Measurements from ENCODE around the gene ARL15.

DNA sequence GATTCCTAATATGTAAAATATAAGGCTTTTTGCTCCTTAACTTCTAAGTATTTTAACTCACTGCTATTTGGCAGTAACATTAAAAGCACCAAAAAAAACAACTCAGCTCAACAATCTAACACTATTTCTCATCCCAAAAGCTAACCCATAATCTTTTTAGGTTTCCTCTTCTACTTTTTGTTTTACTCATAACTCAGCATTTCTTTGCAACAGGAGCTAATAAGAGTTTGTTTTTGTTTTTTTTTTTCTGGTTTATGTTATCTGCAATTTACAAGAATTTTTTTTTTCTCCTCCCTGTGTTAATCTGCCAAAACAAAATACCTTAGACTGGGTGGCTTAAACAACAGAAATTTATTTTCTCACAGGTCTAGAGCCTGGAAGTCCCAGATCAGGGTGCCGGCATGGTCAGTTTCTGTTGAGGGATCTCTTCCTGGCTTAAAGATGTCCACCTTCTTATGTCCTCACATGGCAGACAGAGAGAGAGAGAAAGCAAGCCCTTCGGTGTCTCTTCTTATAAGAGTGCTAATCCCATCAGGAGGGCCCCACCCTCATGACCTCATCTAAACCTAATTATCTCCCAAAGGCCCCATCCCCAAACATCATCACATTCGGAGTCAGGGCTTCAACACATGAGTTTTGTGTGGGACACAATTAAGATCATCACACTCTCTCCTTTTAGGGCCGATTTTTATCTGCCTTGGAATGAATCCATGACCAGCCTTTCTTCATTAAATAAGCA is 31.2 kb downstream of the ARL15 start:
- TF ChIP-seq, protein P1, sequence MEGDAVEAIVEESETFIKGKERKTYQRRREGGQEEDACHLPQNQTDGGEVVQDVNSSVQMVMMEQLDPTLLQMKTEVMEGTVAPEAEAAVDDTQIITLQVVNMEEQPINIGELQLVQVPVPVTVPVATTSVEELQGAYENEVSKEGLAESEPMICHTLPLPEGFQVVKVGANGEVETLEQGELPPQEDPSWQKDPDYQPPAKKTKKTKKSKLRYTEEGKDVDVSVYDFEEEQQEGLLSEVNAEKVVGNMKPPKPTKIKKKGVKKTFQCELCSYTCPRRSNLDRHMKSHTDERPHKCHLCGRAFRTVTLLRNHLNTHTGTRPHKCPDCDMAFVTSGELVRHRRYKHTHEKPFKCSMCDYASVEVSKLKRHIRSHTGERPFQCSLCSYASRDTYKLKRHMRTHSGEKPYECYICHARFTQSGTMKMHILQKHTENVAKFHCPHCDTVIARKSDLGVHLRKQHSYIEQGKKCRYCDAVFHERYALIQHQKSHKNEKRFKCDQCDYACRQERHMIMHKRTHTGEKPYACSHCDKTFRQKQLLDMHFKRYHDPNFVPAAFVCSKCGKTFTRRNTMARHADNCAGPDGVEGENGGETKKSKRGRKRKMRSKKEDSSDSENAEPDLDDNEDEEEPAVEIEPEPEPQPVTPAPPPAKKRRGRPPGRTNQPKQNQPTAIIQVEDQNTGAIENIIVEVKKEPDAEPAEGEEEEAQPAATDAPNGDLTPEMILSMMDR (IDR thresholded peaks at IDR 0.05), result no peak
- TF ChIP-seq POLR2A (IDR thresholded peaks at IDR 0.05), result no peak
